Central memory CD8-positive, alpha-beta T cell (primary cell): ENCODE results near the gene ABCB9.

Source experiments
- ATAC-seq: fragments of 150-1000 bp; cut with Tn5 transposase; replicated peaks from 2 replicates; pipeline ENCODE4 v1.10.0; 2022; ENCODE audit warnings: mild to moderate bottlenecking, moderate FRiP score, moderate number of reproducible peaks; ENCODE audit not compliant: poor library complexity, severe bottlenecking; ENCODE audit errors: extremely low read depth
- DNase-seq, 2 donors: peaks; one replicate each; pipeline ENCODE4 v3.0.0; 2021; ENCODE audit warnings: low spot score in 2 of 2
- H3K27ac Mint-ChIP-seq: one replicate; pipeline ENCODE4 v1.8.0; 2022; ENCODE audit warnings: low read depth, mild to moderate bottlenecking, moderate library complexity, mixed read lengths
- H3K27me3 Mint-ChIP-seq: one replicate; pipeline ENCODE4 v1.8.0; 2022; ENCODE audit warnings: mixed read lengths
- H3K36me3 Mint-ChIP-seq: one replicate; pipeline ENCODE4 v1.8.0; 2022; ENCODE audit warnings: mild to moderate bottlenecking, moderate library complexity, mixed read lengths; ENCODE audit not compliant: insufficient read depth
- H3K4me1 Mint-ChIP-seq: one replicate; pipeline ENCODE4 v1.8.0; 2022; ENCODE audit warnings: mixed read lengths
- H3K4me3 Mint-ChIP-seq: one replicate; pipeline ENCODE4 v1.8.0; 2022; ENCODE audit warnings: mild to moderate bottlenecking, moderate library complexity, mixed read lengths
- H3K9me3 Mint-ChIP-seq: one replicate; pipeline ENCODE4 v1.8.0; 2022; ENCODE audit warnings: mixed read lengths

ABCB9 gene

DNA sequence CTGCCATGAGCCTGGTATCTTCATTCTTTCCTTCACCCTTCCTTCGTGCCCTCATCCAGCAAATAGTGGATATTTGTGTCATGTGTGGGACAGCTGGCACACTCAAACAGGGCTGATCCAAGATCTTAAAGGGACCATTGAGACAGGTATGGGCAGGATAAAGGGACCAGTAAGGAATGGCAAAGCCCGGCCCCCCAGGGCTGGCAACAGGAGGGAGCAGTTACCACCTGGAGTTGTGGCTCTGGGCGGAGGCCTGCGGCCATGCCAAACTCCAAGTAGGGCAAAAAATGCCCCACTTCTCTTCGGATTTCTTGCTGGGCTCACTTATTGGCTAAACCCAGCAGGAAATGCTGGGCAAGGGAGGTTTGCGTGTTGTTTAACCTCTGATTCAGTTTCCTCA, 10.9 kb upstream of the ABCB9 start:
- ATAC-seq (no peak), DNase-seq (no peak)
- Mint-ChIP-seq H3K27ac (no peak overlapping the region), H3K36me3 (peaks cover 15% of the 10 kb centered on the region), H3K4me3 (peak overlapping the region; percentile 23), H3K27me3 (no peaks in the 10 kb centered on the region), H3K9me3 (no peaks in the 10 kb centered on the region), H3K4me1 (peaks cover 23% of the 10 kb centered on the region)

DNA sequence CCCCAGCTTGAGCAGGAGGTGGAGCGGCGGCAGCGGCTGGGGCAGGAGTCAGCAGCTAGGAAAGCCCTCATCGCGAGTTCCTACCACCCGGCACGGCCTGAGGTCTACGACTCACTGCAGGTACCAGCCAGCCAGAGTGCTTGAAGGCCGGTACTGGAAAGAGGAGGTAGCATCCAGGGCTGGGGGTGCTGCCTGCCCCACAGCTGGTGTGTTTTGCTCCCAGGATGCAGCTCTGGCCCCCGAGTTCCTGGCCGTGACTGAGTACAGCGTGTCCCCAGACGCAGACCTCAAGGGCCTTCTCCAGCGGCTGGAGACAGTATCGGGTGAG, 10.3 kb upstream of the ABCB9 start:
- peak overlapping the region; percentile 97 for H3K4me3 Mint-ChIP-seq
- no peaks in the 10 kb centered on the region for H3K27me3 Mint-ChIP-seq
- DNase-seq (no peak), ATAC-seq (no peak)
- peaks cover 20% of the 10 kb centered on the region for H3K4me1 Mint-ChIP-seq
- no peaks in the 10 kb centered on the region for H3K9me3 Mint-ChIP-seq
- H3K36me3 Mint-ChIP-seq, result peaks cover 15% of the 10 kb centered on the region
- H3K27ac Mint-ChIP-seq, result no peak overlapping the region

DNA sequence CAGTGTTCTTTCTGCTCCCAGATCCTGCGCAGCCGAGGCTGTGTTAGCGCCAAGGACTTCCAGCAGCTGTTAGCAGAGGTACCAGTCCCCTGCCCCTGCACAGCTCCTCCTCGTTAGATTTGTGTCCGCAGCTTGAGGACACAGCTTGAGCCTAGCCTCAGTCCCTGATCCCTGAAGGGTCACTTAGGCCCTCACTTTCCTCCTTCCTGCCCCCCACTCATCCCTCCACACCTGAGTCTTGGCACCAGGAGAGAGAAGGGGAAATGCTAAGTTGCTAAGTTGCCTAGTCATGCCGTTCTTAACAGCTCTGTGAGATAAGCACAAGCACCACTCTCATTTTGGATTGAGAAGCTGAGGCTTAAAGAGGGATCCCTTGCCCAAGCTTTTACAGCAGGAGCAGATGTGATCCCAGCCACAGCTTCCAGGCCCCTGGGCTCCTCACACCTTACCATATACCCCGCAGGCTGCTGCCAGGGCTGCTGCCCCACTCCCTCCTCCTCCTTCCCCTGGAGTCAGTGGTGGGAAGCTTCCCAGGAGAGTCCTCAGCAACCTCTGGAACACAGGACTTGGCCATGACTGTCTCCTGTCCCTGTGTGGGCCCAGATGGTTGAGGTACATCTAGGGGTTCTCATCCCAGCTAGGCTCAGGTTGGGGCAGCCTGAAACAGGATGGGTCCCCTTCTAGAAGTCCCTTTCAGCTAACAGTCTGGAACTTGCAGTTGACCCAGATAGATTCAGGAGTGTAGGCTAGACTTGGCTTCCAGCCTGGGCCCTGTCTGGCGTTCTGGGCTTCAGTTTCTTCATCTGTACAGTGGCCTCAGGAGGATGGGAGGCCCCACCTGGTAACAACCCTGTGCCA, 9.8 kb upstream of the ABCB9 start:
- no peaks in the 10 kb centered on the region for H3K9me3 Mint-ChIP-seq
- H3K27ac Mint-ChIP-seq, result no peak overlapping the region
- no peak for ATAC-seq
- DNase-seq, result no peak
- H3K4me3 Mint-ChIP-seq, result peak overlapping the region; percentile 97
- H3K36me3 Mint-ChIP-seq, result peaks cover 15% of the 10 kb centered on the region
- no peaks in the 10 kb centered on the region for H3K27me3 Mint-ChIP-seq
- H3K4me1 Mint-ChIP-seq, result peaks cover 14% of the 10 kb centered on the region

GRCh38 chr12:122974892-122975789, 8.9 kb upstream of the ABCB9 start, which contains the start of gene OGFOD2:
OGFOD2 (plus strand) TSS chr12:122975244; CDS start chr12:122975252, 8 bp downstream.
- Mint-ChIP-seq H3K4me1 (peaks cover 11% of the 10 kb centered on the region), H3K27ac (peak within 1 kb of the TSS; percentile 96), H3K36me3 (peaks cover 15% of the 10 kb centered on the region), H3K27me3 (no peaks in the 10 kb centered on the region), H3K9me3 (no peaks in the 10 kb centered on the region), H3K4me3 (peak within 1 kb of the TSS; percentile 97)
- peak; percentile 86 for ATAC-seq
- DNase-seq, result peak; percentile 84 to 90

GRCh38 chr12:122974274-122974891, 8.1 kb upstream of the ABCB9 start:
- peaks cover 12% of the 10 kb centered on the region for H3K36me3 Mint-ChIP-seq
- DNase-seq (peak; percentile 97 to 98), ATAC-seq (peak; percentile 91)
- peak overlapping the region; percentile 97 for H3K4me3 Mint-ChIP-seq
- H3K9me3 Mint-ChIP-seq, result no peaks in the 10 kb centered on the region
- no peaks in the 10 kb centered on the region for H3K27me3 Mint-ChIP-seq
- peaks cover 11% of the 10 kb centered on the region for H3K4me1 Mint-ChIP-seq
- H3K27ac Mint-ChIP-seq, result peak overlapping the region; percentile 96

DNA sequence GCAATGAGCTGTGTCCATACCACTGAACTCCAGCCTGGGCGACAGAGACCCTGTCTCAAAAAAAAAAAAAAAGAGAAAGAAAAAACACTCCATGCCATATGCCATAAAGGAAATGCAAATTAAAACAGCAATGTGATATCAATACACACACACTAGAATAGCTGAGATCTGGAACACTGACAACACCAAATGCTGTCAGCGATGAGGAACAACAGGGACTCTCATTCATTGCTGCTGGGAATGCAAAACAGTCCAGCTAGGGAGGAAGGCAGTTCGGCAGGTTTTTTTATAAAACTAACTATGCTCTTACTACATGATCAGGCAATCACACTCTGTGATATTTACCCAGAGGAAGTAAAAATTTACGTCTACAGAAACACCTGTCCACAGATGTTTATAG, 3.4 kb upstream of the ABCB9 start:
- Mint-ChIP-seq H3K27ac (no peak overlapping the region), H3K9me3 (no peaks in the 10 kb centered on the region), H3K4me3 (no peak overlapping the region), H3K4me1 (no peaks in the 10 kb centered on the region), H3K27me3 (no peaks in the 10 kb centered on the region), H3K36me3 (peaks cover 5% of the 10 kb centered on the region)
- ATAC-seq (no peak), DNase-seq (no peak)

DNA sequence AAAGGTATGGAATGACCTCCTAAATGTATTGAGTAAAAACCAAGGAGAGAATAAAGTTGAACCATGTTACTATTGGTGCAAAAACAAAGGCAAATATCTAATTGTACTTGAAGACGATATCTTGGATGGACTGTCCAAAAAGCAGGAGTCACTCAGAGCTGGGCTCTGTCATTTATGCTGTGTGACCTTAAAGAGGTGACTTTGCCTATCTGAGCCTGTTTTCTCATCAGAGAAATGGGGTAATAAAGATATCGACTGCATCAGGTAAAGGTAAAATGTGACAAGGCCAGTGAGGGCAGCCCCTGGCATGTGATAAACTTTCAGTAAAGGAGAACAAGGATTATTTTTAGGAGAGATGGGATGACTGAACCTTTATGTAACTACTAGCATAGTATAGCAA, 1.8 kb upstream of the ABCB9 start:
- Mint-ChIP-seq H3K36me3 (no peaks in the 10 kb centered on the region), H3K4me3 (no peak overlapping the region), H3K27ac (peak overlapping the region; percentile 22), H3K4me1 (no peaks in the 10 kb centered on the region), H3K9me3 (no peaks in the 10 kb centered on the region), H3K27me3 (no peaks in the 10 kb centered on the region)
- DNase-seq (no peak), ATAC-seq (no peak)

DNA sequence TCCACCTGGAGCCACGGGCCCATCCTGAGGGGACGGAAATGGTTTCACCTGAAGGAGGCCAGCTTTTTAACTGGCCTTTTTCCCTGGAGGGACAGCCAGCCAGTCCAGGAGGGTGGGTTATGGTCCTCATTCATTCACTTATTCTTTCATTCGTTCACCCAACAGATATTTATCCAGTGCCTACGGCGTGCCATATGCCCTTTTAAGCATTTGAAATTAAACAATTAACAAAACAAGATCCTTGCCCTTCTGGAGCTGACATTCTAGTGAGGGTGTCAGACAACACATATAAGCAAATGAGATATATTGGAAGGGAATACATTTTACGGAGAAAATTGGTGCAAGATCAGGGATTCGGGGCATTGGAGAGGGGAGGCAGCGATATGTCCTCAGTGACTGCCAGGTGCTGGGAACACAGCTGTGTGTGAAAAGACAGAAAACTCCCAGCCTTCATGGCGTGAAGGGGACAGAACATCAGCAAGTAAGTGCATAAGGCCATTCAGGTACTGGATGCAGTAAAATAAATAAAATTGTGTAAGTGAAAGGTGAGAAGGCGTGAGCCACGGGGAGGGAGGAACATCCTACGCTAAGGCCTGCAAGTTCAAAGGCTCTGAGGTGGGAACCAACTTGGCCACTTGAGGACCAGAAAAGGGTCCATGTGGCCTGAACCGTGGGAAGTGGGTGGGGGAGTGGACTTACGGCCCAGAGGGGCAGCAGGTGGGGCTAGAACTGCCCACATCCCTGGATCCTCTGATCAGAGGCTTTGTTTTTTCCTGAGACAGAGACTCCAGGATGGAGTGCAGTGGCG, 684 bp upstream of the ABCB9 start:
- no peaks in the 10 kb centered on the region for H3K9me3 Mint-ChIP-seq
- no peak for DNase-seq
- H3K4me3 Mint-ChIP-seq, result peak overlapping the region; percentile 49
- no peaks in the 10 kb centered on the region for H3K36me3 Mint-ChIP-seq
- no peaks in the 10 kb centered on the region for H3K4me1 Mint-ChIP-seq
- no peaks in the 10 kb centered on the region for H3K27me3 Mint-ChIP-seq
- no peak for ATAC-seq
- H3K27ac Mint-ChIP-seq, result no peak overlapping the region

DNA sequence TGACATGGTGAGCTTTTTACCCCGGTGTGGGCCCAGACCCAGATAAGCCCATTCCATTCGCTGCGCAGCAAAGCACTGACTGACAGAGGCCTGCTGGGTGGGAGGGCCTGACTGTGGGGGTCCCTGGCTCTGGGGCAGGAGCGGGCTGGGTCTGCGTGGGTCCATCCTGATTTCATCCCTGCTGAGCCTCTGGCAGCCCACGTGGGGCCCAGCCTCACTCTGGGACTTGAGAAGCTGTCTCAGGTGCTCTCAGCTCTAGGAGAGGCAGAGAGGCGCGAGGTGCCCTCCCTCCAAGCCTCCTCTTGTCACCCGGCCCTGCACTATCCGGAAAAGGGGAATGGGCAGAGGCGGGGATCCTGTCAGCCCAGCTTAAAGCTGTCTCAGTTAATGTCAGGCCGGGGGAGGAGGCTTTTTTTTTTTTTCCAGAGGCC, 927 bp downstream of the ABCB9 start:
- peak overlapping the region; percentile 67 for H3K4me3 Mint-ChIP-seq
- H3K27me3 Mint-ChIP-seq, result no peaks in the 10 kb centered on the region
- no peaks in the 10 kb centered on the region for H3K36me3 Mint-ChIP-seq
- no peak overlapping the region for H3K27ac Mint-ChIP-seq
- H3K4me1 Mint-ChIP-seq, result no peaks in the 10 kb centered on the region
- DNase-seq (no peak), ATAC-seq (no peak)
- no peaks in the 10 kb centered on the region for H3K9me3 Mint-ChIP-seq

DNA sequence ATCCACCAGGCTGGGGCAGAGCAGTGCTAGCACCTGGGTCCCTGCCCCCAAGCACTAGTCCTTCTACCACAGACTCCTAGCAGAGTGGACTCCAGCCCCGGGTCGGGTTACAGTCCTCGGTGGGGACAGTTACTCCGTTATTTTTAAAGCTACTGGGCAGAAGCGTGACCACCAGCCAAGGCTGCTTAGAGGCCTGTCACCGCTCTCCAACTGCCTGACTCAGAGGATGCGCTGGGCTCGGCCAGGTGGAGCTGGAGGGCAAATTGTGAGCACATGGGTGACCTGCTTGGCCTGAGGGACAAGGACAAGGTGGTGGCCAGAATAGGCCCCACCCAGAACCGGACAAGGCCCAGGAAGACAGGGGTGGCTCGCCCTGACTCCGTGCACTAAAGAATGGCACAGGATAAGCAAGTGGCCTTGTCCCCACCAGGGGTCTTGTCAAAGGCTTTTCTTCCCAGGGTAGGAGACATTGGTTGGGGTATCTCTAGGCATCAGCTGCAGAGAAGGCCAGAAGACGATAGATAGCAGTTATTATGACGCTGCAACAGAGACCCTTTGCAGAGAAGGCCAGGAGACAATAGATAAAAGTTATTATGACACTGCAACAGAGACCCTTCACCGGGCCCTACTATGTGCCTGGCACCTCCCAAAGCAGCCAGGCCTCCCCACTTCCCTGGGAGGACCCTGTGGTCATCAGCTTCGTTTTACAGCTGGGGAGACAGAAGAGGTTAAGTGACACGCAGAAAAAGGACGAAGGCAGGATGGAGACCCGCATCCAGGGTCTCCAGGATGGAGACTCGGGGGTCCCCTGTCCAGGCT, 1.6 kb downstream of the ABCB9 start:
- ATAC-seq, result no peak
- Mint-ChIP-seq H3K27ac (no peak overlapping the region), H3K9me3 (no peaks in the 10 kb centered on the region), H3K36me3 (no peaks in the 10 kb centered on the region), H3K27me3 (no peaks in the 10 kb centered on the region), H3K4me3 (peak overlapping the region; percentile 67), H3K4me1 (no peaks in the 10 kb centered on the region)
- DNase-seq, result no peak

- Mint-ChIP-seq H3K4me3 (no peak overlapping the region), H3K4me1 (no peaks in the 10 kb centered on the region), H3K27ac (no peak overlapping the region), H3K9me3 (no peaks in the 10 kb centered on the region), H3K27me3 (no peaks in the 10 kb centered on the region), H3K36me3 (no peaks in the 10 kb centered on the region)
- no peak for DNase-seq
- ATAC-seq, result no peak
These were observed 2.4 kb downstream of the ABCB9 start for GRCh38 chr12:122963941-122964265.
